GM10248 (cell line): Measurements from ENCODE around the gene GPHN.

Experiments
- CTCF ChIA-PET: fragments of 300-600 bp; sonication (Branson Sonifier 250); formaldehyde crosslinking; extraction: SDS; loops from one replicate; lab custom pipeline; 2021; ENCODE audit warnings: antibody characterized with exemption; lab: Yijun Ruan, JAX
- POLR2A ChIA-PET: fragments of 350-650 bp; sonication (Branson Sonifier 250); formaldehyde crosslinking; extraction: SDS; loops from one replicate; lab custom pipeline; 2020; ENCODE audit warnings: antibody characterized with exemption; lab: Yijun Ruan, JAX
- DNase-seq: peaks from one replicate; pipeline ENCODE4 v3.0.0; 2012; ENCODE audit errors: extremely low spot score
- TF ChIP-seq, protein P1 (sequence below): IDR thresholded peaks from 2 replicates; pipeline ENCODE4 v1.5.1; 2012; ENCODE audit warnings: mild to moderate bottlenecking, low read depth; ENCODE audit errors: extremely low read depth, missing control alignments, control extremely low read depth

The GPHN gene

DNA sequence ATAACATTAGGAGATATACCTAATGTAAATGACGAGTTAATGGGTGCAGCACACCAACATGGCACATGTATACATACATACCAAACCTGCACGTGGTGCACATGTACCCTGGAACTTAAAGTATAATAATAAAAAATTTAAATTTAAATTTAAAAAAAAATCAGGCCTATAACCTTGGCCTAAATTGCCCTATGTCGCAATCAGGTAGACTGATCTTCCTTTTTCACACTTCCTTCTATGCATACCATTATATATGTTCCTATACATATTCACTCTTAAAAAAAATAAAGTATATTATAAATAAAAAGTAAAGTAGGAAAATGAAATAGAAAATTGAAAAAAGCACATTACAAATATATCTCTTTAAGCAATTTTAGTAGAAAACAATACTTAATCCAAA is 563.6 kb downstream of the GPHN start:
- TF ChIP-seq, protein P1, sequence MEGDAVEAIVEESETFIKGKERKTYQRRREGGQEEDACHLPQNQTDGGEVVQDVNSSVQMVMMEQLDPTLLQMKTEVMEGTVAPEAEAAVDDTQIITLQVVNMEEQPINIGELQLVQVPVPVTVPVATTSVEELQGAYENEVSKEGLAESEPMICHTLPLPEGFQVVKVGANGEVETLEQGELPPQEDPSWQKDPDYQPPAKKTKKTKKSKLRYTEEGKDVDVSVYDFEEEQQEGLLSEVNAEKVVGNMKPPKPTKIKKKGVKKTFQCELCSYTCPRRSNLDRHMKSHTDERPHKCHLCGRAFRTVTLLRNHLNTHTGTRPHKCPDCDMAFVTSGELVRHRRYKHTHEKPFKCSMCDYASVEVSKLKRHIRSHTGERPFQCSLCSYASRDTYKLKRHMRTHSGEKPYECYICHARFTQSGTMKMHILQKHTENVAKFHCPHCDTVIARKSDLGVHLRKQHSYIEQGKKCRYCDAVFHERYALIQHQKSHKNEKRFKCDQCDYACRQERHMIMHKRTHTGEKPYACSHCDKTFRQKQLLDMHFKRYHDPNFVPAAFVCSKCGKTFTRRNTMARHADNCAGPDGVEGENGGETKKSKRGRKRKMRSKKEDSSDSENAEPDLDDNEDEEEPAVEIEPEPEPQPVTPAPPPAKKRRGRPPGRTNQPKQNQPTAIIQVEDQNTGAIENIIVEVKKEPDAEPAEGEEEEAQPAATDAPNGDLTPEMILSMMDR: no peak
- POLR2A ChIA-PET: no interaction called here
- CTCF ChIA-PET: no interaction called here
- no peak for DNase-seq

DNA sequence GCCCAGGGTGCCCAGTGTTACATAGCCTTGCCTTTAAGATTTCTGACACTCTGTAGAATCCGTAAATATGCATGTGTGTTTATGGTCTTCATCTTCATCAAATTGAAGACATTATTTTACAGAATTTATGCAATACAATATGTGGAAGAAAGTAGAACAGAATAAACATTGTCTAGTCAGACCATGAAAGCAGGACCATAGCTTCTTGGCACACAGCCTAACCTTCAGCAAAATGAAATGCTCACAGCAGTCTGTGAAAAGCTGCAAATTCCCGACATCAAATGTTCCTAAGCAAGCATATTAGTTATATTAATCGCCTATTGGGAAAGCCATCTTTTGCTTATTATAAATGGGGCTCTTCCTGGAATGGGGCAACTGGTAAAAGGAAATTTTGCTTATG is 570.0 kb downstream of the GPHN start:
- DNase-seq: no peak
- ChIA-PET CTCF (interaction anchor here (1.2 kb wide), 2 partner anchors 9 to 66 kb away, joined by 3 read pairs; no protein-coding TSS in a partner anchor), POLR2A (no interaction called here)
- TF ChIP-seq, protein P1: no peak

DNA sequence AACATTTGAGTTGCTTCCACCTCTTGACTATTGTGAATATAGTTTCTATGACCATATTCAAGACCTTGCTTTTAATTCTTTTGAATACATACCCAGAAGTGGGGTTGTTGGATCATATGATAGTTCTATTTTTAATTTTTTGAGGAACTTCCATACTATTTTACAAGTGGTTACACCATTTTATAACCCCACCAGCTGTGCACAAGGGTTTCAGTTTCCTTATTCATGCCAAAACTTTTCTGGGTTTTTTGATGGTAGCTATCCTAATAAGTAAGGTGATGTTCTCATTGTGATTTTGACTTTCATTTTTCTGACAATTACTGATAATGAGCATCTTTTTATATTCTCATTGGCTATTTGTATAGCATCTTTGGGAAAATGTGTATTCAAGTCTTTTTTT is 571.9 kb downstream of the GPHN start:
- DNase-seq: no peak
- POLR2A ChIA-PET: no interaction called here
- TF ChIP-seq, protein P1: no peak
- CTCF ChIA-PET: no interaction called here

DNA sequence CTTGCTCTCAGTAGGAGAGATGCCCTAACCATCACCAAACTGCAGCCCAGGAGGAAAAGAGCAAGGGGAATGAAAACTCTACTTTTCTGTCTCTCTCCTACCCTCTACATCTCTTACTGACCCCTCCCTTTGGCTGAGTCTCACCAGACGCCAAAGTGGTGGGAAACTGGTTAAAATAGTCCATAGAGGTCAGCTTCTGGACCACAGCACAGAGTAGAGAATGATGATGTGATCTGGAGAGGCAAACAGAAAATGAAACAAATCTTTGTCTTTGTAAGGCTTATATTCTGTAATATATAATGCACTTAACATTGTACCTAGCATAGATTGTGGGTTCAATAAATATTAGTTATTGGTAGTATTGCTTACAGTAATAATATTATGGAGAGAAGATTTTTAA is 600.3 kb downstream of the GPHN start:
- DNase-seq: no peak
- POLR2A ChIA-PET: no interaction called here
- TF ChIP-seq, protein P1: no peak
- CTCF ChIA-PET: no interaction called here

DNA sequence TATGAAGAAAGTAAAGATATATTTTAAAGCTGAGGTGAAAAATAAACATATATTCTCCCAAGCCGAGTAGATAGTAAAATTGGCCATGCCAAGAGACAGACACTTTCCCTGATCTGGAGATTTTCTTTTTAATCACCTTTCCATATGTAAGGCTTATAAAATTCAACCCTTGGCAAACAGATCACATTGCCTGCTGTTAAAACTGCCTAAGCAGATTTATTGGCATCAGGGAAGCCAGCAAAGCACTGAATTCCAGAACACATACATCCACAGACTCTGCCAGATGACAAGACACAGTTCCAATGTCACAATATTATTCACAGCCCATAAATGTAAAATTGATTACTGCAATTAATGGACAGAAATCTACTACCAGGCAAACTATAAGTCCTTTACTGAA is 603.1 kb downstream of the GPHN start:
- DNase-seq: no peak
- TF ChIP-seq, protein P1: no peak
- ChIA-PET POLR2A (no interaction called here), CTCF (interaction anchor here (1.0 kb wide), 1 partner anchor 14 kb away, joined by 3 read pairs; no protein-coding TSS in a partner anchor)

DNA sequence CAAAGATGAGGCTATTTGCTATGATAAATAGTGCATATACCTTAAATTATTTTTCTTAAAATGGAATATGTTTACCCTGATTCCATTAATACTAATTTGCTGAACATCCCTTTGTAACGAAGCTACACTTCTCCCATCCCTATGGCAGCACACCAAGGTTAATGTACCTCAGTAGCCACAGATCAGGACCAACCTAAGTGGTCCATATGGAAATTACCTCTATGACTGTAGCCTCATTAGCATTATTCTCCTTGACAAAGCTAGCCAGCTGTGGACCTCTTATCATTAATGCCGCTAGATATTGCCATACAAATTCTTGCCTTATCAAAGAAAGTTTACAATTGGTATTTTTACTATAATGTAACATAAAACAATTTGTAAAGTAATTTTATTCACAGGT is 604.4 kb downstream of the GPHN start:
- TF ChIP-seq, protein P1: no peak
- ChIA-PET CTCF (no interaction called here), POLR2A (no interaction called here)
- DNase-seq: no peak

DNA sequence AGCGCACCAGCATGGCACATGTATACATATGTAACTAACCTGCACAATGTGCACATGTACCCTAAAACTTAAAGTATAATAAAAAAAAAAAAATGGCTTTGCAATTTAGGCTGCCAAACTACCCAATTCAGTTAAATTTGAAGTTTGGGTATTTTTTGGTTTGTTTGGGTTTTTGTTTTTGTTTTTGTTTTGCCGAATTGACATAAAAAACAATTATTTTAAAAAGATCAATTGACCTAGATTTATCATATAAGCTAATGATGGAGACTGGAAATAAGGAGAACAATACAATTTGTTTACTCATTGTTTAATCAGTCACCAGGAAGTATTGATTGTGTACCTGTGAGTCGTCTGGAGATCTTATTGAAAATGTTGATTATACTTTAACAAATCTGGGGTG is 619.2 kb downstream of the GPHN start:
- POLR2A ChIA-PET: no interaction called here
- no peak for DNase-seq
- CTCF ChIA-PET: no interaction called here
- TF ChIP-seq, protein P1: no peak
